ENCODE results near the gene EGR4.

EGR4 gene

DNA sequence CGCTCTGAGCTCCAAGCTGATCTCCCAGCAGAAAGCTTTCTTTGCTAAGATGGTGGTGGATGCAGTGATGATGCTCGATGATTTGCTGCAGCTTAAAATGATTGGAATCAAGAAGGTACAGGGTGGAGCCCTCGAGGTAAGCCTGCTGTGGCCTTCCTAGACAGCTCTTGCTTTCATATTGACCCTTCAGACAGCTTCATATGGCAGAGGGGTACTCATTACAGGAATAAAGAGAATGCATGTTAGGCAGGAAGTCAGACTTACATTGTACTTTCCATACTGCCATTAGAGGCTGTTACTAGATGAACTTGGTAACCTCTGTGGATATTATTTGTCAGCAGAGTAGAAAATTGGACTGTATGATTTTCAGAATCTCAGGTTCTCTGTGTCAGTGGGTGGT lies 48.8 kb downstream of the EGR4 start:
- DNase-seq = no peak

DNA sequence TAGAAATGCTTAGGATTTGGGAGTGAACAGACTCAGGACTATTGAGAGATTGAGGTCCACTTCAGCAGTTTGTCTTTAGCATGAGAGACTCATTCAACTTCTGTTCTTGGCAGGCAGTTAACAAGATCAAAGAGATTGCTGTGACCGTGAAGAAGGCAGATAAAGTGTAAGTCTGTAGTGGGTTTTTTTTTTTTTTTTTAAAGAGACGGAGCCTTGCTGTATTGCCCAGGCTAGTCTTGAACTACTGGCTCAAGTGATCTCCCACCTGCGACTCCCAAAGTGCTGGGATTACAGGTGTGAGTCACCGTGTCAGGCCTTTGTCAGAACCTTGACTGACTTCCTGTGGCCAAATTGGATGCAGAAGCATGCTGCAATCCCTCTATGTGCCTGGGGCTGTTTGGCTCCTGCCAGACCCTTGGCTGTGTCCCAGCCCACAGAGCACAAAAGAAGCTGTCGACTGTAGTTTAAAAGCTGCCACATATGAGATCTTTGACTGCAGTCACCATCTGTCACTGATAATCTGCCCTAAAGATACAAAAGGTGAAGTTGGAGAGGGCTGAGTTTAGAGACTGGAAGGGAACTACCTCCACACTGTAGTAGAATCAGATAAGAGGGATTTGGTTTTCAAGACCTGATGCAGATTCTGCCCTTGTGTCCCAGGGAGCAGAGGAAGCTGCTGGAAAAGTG lies 49.3 kb downstream of the EGR4 start:
- no peak for DNase-seq

Measured in SHP77 (cell line).